HEK293 (cell line): ENCODE results near the gene BECN2.
A peak's percentile ranks its signal among the peaks of the same experiment; 100 is the strongest.

Experiments used
- CTCF ChIP-seq: fragments of 450-650 bp; formaldehyde crosslinking; IDR thresholded peaks from 2 replicates; pipeline ENCODE4 v1.5.1; 2016; ENCODE audit warnings: missing biosample characterization, missing genetic modification characterization
- ZNF114 ChIP-seq: fragments of 450-650 bp; formaldehyde crosslinking; IDR thresholded peaks from 2 replicates; pipeline ENCODE4 v1.5.0; 2017; ENCODE audit warnings: missing biosample characterization, missing genetic modification characterization
- ZNF174 ChIP-seq: fragments of 450-650 bp; formaldehyde crosslinking; IDR thresholded peaks from 2 replicates; pipeline ENCODE4 v1.5.0; 2017; ENCODE audit warnings: missing biosample characterization, mild to moderate bottlenecking, missing genetic modification characterization
- ZNF24 ChIP-seq: fragments of 450-650 bp; formaldehyde crosslinking; IDR thresholded peaks from 2 replicates; pipeline ENCODE4 v1.5.1; 2016; ENCODE audit warnings: missing biosample characterization, missing genetic modification characterization
- ZNF292 ChIP-seq: fragments of 450-650 bp; formaldehyde crosslinking; IDR thresholded peaks from 2 replicates; pipeline ENCODE4 v1.5.1; 2016; ENCODE audit warnings: low read depth, missing biosample characterization, missing genetic modification characterization, borderline replicate concordance
- ZNF302 ChIP-seq: fragments of 450-650 bp; formaldehyde crosslinking; IDR thresholded peaks from 2 replicates; pipeline ENCODE4 v1.5.1; 2016; ENCODE audit warnings: missing biosample characterization, missing genetic modification characterization, low read depth
- ZNF510 ChIP-seq: fragments of 450-650 bp; formaldehyde crosslinking; IDR thresholded peaks from 2 replicates; pipeline ENCODE4 v1.5.1; 2018; ENCODE audit warnings: mild to moderate bottlenecking, missing genetic modification characterization, missing biosample characterization; ENCODE audit not compliant: insufficient replicate concordance
- TF ChIP-seq, protein P1 (sequence below): fragments of 450-650 bp; formaldehyde crosslinking; IDR thresholded peaks from 2 replicates; pipeline ENCODE4 v1.5.1; 2016; ENCODE audit warnings: missing biosample characterization, missing genetic modification characterization
- TF ChIP-seq, protein P2 (sequence below): fragments of 450-650 bp; formaldehyde crosslinking; IDR thresholded peaks from 2 replicates; pipeline ENCODE4 v1.5.1; 2016; ENCODE audit warnings: missing biosample characterization, missing genetic modification characterization

DNA sequence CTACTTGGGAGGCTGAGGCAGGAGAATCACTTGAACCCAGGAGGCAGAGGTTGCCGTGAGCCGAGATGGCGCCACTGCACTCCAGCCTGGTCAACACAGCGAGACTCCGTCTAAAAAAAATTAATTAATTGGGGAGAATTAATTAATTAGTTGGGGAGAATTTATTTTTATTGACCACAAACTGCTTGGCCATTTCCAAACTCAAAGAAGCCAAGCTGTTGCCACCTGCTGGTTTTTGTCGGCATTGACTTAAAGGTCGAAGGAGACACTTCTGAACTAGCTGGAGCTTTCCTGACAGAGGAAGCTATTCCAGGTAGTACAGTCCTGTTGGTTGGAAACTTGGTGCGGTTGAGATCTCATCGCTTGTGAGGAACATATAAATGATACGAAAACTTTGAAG, 28.2 kb downstream of the BECN2 start:
- TF ChIP-seq ZNF24 (tag by site-specific recombination) (no peak), ZNF174 (tag by site-specific recombination) (no peak), CTCF (tag by site-specific recombination) (peak; percentile 27), ZNF114 (tag by site-specific recombination) (no peak), ZNF510 (tag by site-specific recombination) (no peak), ZNF292 (tag by site-specific recombination) (no peak), ZNF302 (tag by site-specific recombination) (no peak)
- TF ChIP-seq, protein P1, sequence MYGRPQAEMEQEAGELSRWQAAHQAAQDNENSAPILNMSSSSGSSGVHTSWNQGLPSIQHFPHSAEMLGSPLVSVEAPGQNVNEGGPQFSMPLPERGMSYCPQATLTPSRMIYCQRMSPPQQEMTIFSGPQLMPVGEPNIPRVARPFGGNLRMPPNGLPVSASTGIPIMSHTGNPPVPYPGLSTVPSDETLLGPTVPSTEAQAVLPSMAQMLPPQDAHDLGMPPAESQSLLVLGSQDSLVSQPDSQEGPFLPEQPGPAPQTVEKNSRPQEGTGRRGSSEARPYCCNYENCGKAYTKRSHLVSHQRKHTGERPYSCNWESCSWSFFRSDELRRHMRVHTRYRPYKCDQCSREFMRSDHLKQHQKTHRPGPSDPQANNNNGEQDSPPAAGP (tag by site-specific recombination): no peak
- TF ChIP-seq, protein P2, sequence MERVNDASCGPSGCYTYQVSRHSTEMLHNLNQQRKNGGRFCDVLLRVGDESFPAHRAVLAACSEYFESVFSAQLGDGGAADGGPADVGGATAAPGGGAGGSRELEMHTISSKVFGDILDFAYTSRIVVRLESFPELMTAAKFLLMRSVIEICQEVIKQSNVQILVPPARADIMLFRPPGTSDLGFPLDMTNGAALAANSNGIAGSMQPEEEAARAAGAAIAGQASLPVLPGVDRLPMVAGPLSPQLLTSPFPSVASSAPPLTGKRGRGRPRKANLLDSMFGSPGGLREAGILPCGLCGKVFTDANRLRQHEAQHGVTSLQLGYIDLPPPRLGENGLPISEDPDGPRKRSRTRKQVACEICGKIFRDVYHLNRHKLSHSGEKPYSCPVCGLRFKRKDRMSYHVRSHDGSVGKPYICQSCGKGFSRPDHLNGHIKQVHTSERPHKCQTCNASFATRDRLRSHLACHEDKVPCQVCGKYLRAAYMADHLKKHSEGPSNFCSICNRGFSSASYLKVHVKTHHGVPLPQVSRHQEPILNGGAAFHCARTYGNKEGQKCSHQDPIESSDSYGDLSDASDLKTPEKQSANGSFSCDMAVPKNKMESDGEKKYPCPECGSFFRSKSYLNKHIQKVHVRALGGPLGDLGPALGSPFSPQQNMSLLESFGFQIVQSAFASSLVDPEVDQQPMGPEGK (tag by site-specific recombination): no peak
